Calu3 (cell line): ENCODE results near the gene IL23R. TPM values are rescaled to one million over a fixed set of nuclear protein-coding genes. Genes with fewer than 3 reads are reported as not detected.
"Not testable (repeated sequence)": the region's sequence is repeated elsewhere in the genome, so short reads cannot be mapped to it uniquely, and the experiment has no call there.

Experiments used
- BruUV-seq: library from RNA; stranded (reverse); fragments of 400-500 nt; replicated peaks from 2 replicates; lab custom pipeline; 2021; lab: Mats Ljungman, UMichigan
- CTCF ChIA-PET: fragments of 300-600 bp; sonication (Branson Sonifier 250); formaldehyde crosslinking; loops from one replicate; lab custom pipeline; 2022; ENCODE audit warnings: antibody characterized with exemption; lab: Charles Lee
- DNase-seq: peaks from one replicate; pipeline ENCODE4 v3.0.0; 2022
- H3K27ac Mint-ChIP-seq: one replicate; pipeline ENCODE4 v1.8.0; 2022; ENCODE audit warnings: mixed read lengths; ENCODE audit not compliant: unreplicated experiment
- H3K27me3 Mint-ChIP-seq: one replicate; pipeline ENCODE4 v1.8.0; 2022; ENCODE audit warnings: mixed read lengths; ENCODE audit not compliant: unreplicated experiment
- H3K36me3 Mint-ChIP-seq: one replicate; pipeline ENCODE4 v1.8.0; 2022; ENCODE audit warnings: mild to moderate bottlenecking, moderate library complexity, mixed read lengths; ENCODE audit not compliant: insufficient read depth, unreplicated experiment
- H3K4me1 Mint-ChIP-seq: one replicate; pipeline ENCODE4 v1.8.0; 2022; ENCODE audit warnings: mild to moderate bottlenecking, low read depth, mixed read lengths; ENCODE audit not compliant: unreplicated experiment
- H3K4me3 Mint-ChIP-seq: one replicate; pipeline ENCODE4 v1.8.0; 2022; ENCODE audit warnings: mild to moderate bottlenecking, low read depth, moderate library complexity, mixed read lengths; ENCODE audit not compliant: unreplicated experiment
- H3K9me3 Mint-ChIP-seq: one replicate; pipeline ENCODE4 v1.8.0; 2022; ENCODE audit warnings: low read depth, mixed read lengths; ENCODE audit not compliant: unreplicated experiment
- CTCF ChIP-seq: fragments of 200-600 bp; IDR thresholded peaks from one replicate; pipeline ENCODE4 v1.8.0; 2022; ENCODE audit warnings: antibody characterized with exemption; ENCODE audit not compliant: unreplicated experiment
- intact Hi-C: fragments of 100-400 bp; cut with micrococcal nuclease; formaldehyde crosslinking; loops from one replicate; pipeline ENCODE4 v1.10.0; 2022; ENCODE audit not compliant: unreplicated experiment
- total RNA-seq: library from RNA; stranded (reverse); gene quantifications from 2 replicates; pipeline ENCODE4 v1.2.3, GENCODE V29; 2022

IL23R gene
- total RNA-seq, 1 experiment from 2014 or later: not detected

GRCh38 chr1:67201891-67202290 is 35.6 kb downstream of the IL23R start:
- DNase-seq: no peak
- no peaks in the 10 kb centered on the region for H3K4me1 Mint-ChIP-seq
- TF ChIP-seq CTCF: no peak
- peaks cover 20% of the 10 kb centered on the region for H3K27me3 Mint-ChIP-seq
- no peak overlapping the region for H3K27ac Mint-ChIP-seq
- CTCF ChIA-PET: no interaction called here
- intact Hi-C loops: no loop called here
- no TSS peak for BruUV-seq
- no peak overlapping the region for H3K4me3 Mint-ChIP-seq
- no peaks in the 10 kb centered on the region for H3K36me3 Mint-ChIP-seq
- no peaks in the 10 kb centered on the region for H3K9me3 Mint-ChIP-seq

GRCh38 chr1:67204298-67204980 is 38.2 kb downstream of the IL23R start:
- no peak for DNase-seq
- Mint-ChIP-seq H3K4me1 (no peaks in the 10 kb centered on the region), H3K36me3 (no peaks in the 10 kb centered on the region), H3K9me3 (no peaks in the 10 kb centered on the region), H3K4me3 (no peak overlapping the region), H3K27me3 (peaks cover 17% of the 10 kb centered on the region), H3K27ac (no peak overlapping the region)
- intact Hi-C loops: no loop called here
- TF ChIP-seq CTCF: no peak
- no TSS peak for BruUV-seq
- CTCF ChIA-PET: no interaction called here

GRCh38 chr1:67207398-67207797 is 41.1 kb downstream of the IL23R start:
- CTCF ChIA-PET: interaction anchor here (0.7 kb wide), 1 partner anchor 288 kb away, joined by 4 read pairs; no protein-coding TSS in a partner anchor
- H3K9me3 Mint-ChIP-seq, H3K27ac Mint-ChIP-seq, DNase-seq, H3K4me1 Mint-ChIP-seq, H3K4me3 Mint-ChIP-seq, intact Hi-C loops, H3K36me3 Mint-ChIP-seq, BruUV-seq: not testable (repeated sequence)
- H3K27me3 Mint-ChIP-seq: peaks cover 23% of the 10 kb centered on the region

GRCh38 chr1:67208217-67208616 is 42.0 kb downstream of the IL23R start:
- Mint-ChIP-seq H3K4me3 (no peak overlapping the region), H3K27me3 (peaks cover 23% of the 10 kb centered on the region), H3K36me3 (no peaks in the 10 kb centered on the region), H3K27ac (no peak overlapping the region), H3K9me3 (no peaks in the 10 kb centered on the region), H3K4me1 (no peaks in the 10 kb centered on the region)
- no peak for DNase-seq
- intact Hi-C loops: no loop called here
- CTCF ChIA-PET: no interaction called here
- no peak for TF ChIP-seq CTCF
- no TSS peak for BruUV-seq

- CTCF ChIA-PET: no interaction called here
- TF ChIP-seq CTCF: no peak
Measured at GRCh38 chr1:67209521-67209920, 43.3 kb downstream of the IL23R start.

More at GRCh38 chr1:67209521-67209920, 43.3 kb downstream of the IL23R start:
- no TSS peak for BruUV-seq
- Mint-ChIP-seq H3K36me3 (no peaks in the 10 kb centered on the region), H3K4me1 (no peaks in the 10 kb centered on the region), H3K4me3 (no peak overlapping the region), H3K27me3 (peaks cover 23% of the 10 kb centered on the region), H3K27ac (no peak overlapping the region), H3K9me3 (no peaks in the 10 kb centered on the region)
- DNase-seq: no peak
- intact Hi-C loops: no loop called here
